A204.1 (cell line): ENCODE measurements around the gene ASTN2.

Experiments
- FAIRE-seq: peaks from 2 replicates; lab custom pipeline; 2012; peaks lifted over from hg19 to GRCh38; lab: Jason Lieb, UNC

Gene ASTN2

DNA sequence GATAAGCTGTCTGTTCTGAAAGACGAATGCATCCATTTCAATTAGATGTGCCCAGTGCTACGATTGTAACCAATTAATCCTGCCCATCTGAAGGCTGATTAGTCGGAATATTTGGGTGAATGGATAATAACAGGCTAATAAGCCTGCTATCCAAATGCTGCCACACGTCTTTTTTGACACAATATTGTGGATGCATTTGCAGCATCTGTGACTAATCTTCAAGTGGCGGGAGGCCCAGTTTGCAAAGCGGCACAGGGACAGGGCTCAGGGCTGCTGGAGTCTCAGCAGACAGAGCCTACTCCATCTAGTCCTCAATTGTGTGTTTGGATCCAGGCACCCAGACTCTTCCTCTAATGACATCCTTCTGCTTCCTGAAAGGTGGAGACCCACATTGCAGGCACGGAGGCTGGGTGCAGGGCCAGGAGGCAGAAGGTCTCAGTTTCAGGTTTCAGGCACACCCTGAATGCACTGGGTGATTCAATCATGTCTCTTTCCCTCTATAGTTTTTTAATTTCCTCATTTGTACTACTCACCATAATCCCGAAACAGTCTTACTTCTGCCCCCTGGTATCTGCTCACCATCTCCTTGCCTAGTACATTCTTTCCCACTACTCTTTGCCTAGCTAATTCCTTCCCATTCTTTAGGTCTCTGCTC lies 169.6 kb downstream of the ASTN2 start:
- no peak for FAIRE-seq

DNA sequence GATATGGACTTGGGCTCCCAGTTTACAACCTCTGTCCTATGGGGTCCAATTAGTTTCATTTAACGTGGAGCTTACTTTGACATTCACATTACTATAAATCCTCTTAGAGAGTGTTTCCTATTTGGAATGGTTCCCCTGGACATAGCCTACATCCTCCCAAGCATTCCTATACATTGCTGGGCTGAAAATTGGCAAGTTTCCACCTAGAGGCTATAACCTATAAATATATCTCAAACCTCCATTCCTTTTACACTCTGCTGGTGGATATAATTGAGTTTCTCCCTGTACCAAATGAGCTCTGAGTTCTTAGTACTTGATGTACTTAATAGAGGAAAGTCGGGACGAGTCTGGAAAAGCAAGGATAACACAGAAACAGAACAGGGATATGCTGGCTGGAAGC lies 172.8 kb downstream of the ASTN2 start:
- FAIRE-seq: no peak

DNA sequence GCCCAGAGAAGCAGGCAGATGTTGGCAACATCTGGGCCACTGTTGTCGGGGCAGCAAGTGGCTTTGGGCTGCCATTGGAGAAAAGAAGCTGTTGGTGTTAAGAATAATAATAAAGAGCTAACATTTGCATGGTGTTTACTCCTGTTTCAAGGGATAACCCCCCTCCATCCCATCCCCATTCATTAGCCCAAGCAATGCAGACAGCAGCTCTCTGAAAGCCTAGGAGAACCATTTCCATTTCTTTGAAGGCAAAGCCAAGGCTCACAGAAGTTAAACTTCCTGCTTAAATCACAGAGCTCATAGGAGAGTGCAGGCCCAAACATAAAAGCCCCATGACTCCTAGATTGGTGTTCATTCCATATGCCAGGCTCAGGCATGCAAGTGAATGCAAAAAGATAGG lies 175.4 kb downstream of the ASTN2 start:
- FAIRE-seq: no peak

DNA sequence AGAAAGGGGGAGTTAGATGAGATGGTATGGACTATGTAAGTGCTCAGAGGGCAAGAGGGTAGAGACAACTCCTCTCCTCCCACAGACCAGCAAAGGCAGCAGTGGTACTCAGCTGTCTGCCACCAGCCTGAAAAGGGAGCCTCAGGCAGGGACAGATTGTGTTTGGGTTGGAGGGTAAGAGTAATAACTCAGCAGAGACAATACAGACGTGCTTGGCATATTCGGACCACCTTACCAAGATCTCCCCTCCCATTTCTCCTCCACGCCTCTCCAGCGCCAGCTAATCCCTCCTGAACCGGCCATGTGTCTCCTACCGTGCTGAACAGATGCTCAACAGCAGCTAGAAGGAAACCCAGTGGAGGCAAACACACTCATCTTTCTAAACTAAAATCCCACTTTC lies 180.8 kb downstream of the ASTN2 start:
- FAIRE-seq: no peak

DNA sequence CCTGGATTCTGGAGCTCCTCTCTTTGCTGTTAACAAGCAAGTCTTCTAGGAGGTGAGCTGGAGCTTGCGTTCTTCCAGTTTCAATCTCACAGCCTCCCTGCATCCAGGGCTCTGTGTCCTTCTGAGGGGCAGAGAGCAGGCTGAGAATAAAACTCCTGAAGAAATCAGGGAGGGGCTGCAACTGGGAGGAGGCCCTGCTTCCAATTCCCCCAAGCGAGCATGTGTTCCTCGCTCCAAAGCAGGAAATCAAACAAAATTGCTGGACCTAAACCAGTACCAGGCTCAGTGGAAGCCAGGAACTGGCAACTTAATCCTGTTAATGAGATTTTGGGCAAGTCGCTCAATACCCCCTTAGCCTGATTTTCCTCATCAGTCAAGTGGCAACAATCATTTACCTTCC lies 181.8 kb downstream of the ASTN2 start:
- FAIRE-seq: no peak

DNA sequence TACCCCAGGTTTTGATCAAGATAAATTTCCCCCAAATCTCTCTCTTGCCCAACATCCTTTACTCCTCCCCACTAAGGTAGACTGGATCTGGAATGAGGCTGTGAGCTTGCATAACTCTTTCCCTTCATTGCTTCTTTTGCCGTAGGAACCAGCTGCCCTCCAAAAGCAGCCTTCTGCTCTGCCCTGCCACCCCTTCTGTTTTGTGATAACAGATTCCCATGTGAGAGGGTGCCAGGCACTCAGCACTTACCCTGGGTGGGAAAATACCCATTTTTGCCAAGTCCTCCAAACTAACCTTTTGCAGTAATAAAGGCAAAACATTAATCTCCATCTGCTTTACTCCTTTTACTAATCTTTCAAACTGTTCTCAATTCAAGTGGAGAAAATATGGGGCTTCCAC lies 182.6 kb downstream of the ASTN2 start:
- FAIRE-seq: no peak

DNA sequence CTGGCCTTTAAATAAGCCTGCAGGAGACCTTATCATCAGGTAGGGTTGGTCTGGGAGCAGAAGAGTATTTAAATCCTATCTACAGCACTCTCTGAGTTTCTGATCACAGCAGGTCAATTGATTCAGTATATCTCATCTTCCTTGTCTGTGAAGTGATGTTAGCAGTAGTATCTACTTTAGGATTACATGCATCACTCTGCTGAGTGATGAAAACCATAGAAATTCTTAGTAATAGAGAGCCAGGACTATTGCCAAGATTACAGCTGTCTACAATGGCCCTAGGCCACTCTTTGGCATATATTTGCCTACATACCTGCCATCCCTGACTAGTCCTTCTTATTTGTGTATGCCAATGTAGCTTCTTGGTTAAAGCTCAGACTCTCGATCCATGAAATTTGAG lies 183.8 kb downstream of the ASTN2 start:
- FAIRE-seq: no peak

DNA sequence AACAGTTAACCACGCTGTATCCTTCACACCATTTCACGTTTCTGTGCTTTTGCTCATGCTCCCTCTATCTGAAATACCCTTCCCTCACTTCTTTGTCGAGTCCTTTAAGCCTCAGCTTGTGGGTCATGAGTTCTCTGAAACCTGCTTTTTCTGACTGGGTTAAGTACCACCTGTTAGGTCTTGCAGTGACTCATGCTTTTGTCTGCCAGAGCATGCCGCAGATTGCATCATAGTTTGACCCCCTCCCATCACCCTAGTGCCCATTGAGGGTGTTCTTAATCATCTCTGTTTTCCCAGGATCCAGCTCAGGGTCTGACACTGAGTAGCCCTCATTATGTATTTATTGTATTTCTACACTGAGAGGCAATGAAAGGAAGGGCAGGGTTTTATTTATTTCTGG lies 190.2 kb downstream of the ASTN2 start:
- no peak for FAIRE-seq

DNA sequence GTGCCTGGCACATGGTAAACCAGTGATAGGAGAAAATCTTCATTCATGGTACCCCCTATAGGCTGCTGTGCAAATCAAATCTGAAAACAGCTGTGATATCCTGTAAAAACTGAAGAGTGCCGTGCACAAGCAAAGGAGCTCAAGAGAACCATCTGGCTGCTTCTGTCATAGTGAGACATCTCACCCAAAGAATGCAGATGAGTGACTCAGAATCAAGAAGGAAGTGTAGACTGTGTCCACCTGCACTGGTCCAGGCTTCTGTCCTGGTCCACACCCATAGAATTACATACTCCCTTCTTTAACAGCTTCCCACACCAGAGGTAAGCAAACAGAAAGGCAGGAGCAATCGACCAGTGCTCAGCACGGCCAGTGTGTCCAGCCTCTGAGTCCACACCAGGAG lies 195.9 kb downstream of the ASTN2 start:
- no peak for FAIRE-seq

DNA sequence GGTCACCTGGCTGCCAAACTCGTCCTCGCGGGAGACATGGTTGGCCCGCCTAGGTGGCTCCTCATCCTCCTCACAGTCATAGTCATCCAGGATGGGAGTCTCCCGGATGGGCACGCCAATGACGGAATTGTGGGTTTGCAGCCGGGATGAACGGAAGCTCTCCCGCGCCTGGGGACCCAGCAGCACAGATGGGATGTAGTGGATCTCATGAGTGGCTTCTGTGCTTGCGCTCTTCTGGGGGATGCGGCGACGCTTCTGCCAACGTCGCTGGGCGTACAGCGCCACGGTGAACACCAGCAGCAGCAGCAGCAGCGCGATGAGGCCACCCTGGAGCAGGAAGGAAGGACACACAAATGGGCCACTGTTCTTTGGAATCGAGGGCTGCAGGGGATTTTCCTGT lies 200.4 kb downstream of the ASTN2 start:
- FAIRE-seq: no peak

DNA sequence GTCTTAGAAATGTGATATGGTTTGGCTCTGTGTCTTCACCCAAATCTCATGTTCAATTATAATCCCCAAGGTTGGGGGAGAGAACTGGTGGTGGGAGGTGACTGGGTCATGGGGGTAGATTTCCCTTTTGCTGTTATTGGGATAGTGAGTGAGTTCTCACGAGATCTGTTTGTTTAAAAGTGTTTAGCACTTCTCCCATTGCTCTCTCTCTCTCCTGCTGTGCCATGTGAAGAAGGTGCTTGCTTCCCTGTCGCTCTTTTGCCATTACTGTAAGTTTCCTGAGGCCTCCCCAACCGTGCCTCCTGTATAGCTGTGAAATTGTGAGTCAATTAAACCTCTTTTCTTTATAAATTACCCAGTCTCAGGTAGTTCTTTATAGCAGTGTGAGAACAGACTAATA lies 203.6 kb downstream of the ASTN2 start:
- no peak for FAIRE-seq

DNA sequence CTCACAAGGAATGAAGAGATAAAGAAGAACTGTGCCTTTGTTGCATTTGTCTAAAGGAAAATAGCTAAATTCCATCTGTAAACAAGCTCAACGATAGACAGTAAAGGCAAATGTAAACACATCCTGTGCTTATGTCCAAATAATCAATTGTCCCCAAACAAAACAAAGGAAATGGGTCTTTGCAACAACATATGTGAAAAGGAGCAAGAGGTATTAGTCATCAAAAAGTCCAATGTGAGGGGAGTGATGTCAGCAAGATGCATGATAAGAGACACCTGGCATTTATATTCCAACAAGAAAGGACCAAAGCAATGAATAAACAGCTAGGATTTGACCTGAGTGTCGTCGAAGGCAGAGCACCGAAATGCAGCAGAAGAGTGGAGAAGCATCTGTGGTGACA lies 209.1 kb downstream of the ASTN2 start:
- FAIRE-seq: no peak

DNA sequence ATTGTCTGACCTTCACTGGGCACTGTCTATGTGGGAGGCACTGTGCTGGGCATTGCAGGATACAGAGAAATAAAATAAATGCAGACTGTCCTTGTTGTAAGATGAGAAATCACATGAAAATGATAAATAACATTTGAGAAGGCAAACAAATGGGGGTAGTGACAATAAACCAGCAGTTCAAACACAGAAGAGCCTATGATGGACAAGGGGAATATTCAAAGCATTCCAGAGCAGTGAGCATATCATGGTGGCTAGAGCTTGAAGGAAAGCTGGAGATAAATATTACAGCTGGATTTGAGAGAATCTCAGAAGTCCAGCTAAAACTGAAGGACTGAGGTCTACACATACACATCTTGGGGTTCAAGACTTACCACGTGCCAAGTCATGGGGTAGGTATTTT lies 209.9 kb downstream of the ASTN2 start:
- FAIRE-seq: no peak

DNA sequence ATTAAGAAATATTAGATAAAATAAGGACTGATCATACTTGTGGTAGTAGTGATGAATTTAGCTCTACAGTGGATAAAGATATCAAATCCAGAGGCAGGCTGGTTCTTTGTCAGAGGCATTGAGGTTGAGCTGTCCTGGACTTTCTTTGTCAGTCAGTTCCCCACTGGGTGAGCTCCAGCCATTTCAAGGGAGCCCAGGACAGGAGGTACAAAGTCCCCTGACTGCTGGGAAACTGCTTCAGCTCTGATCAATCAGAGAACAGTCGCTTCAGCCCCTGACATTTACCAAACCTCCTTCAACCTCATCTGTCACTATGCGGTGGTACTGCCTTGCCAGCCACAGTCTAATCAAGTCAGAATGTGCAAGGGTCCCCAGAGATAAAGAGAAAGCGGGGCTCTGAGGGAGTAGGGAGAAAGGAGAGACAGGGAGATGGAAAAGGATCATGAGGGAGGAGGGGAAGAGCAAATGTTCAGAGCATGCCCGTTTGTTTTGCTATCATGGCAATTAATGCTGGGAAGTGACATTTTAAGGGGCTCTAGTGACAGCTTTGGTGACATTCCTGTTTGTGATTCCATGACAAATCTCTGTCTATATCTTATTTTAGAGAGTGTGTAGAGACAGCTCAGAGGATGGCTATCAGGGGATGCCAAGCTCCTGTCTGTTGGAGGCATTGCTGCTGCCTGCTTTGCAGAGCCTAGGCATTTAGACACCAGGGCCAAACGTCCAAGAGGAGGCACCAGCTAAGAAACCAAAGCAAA lies 223.2 kb downstream of the ASTN2 start:
- no peak for FAIRE-seq

DNA sequence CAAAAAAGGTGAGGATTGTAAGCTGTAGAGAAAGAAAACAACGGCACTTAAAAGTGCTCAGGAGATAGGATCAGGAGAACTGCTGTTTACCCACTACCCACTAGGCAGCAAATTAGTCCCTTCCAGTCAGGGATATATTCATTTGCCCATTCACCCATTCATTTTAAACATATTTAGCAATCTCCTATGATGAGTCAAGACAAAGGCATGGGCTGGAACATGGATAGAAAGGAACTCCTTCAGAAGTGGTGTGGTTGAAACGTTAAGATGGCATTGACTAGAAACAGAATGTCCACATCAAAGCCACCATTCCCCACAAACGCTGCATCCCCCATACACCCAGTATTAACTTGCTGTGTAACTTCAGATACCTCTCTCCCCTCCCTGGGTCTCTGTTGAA lies 225.7 kb downstream of the ASTN2 start:
- no peak for FAIRE-seq

DNA sequence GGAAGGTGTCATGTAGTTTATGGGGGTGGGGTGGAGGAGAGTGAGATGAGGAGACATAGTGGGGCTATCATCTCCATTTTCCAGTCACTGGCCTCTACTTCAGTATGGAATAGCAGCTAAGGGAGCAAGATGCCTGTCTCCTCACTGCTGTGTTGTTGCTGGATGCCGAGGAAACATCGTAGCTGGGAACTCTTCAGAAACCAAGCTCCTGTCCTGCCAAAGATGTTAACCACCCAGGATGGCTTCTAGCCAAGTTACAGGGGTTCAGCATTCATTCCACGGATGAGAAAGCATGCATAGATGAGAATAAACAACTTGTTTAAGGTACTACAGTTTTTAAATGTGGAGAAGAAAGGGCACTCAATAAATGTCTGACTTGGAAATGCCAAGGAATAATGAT lies 226.5 kb downstream of the ASTN2 start:
- FAIRE-seq: no peak

DNA sequence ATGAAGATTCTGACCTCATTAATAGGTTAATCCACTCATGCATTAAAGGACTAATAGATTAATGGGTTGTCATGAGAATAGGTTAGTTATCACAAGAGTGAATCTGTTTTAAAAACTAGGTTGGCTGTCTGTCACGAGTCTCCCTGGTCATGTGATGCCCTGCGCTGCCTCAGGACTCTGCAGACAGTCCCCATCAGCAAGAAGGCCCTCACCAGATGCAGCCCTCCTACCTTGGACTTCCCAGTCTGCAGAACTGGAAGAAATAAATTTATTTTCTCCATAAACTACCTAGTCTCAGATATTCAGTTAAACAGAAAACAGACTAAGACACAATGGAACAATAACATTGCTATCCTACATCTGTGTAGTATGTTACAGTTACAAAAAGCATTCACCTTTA lies 227.4 kb downstream of the ASTN2 start:
- no peak for FAIRE-seq

DNA sequence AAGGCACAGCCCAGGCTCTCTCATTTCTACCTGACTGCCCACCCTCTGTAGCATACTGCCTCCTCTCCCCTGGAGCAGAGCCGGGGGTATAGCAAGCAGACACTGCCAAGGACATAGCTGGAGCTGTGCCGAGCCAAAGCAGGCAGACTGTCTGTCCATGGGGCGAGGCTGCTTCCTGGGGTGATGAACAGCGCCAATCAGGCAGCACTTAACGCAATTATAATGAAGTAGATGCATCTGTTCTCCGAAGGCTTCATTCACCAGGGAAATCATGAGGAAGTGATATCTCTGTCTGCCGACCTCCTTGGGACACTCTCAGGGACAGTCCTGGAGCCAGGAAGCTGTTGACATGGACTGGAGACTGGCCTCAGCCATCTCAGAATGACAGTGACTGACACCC lies 230.7 kb downstream of the ASTN2 start:
- no peak for FAIRE-seq

DNA sequence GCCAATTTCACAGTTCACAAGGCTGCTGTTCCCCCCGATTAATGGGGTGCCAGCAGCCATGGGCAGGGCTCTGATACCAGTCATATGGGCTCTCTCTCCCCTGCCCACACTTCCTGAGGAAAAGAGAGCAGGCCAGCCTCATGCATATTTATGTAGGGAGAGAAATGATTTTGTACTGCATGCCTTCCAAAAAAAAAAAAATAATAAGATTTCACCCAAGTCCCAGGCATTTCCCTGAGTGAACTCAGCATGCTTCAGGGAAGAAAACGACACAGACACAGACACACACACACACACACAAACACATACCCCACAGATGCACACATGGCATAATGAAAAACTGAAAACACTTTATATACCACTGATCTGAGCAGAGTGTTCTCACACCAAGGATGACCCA lies 232.8 kb downstream of the ASTN2 start:
- FAIRE-seq: no peak

DNA sequence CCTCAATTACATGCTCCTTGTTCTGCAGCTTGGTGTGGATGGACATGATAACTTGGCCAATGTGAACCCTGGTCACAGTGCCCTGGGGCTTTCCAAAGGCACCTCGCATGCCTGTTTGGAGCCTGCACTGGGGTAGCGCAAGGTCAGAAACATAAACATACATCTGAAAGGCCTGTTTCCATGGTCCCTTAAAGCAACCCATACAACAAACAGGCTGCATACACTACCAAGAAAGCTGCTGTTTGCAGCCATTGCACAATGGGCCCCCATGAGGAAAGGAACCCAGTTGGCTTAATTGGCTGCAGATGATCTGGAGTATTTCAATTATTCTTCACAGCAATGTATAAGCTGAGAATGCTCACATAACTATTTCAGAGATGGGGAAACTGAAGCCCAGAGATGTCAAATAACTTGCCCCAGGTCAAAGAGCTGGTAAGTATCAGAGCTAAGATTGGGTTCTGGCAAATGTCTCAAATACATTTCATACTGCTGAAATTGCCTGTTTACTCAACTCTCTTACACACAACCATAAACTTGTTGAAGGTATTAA lies 233.9 kb downstream of the ASTN2 start:
- FAIRE-seq: no peak

DNA sequence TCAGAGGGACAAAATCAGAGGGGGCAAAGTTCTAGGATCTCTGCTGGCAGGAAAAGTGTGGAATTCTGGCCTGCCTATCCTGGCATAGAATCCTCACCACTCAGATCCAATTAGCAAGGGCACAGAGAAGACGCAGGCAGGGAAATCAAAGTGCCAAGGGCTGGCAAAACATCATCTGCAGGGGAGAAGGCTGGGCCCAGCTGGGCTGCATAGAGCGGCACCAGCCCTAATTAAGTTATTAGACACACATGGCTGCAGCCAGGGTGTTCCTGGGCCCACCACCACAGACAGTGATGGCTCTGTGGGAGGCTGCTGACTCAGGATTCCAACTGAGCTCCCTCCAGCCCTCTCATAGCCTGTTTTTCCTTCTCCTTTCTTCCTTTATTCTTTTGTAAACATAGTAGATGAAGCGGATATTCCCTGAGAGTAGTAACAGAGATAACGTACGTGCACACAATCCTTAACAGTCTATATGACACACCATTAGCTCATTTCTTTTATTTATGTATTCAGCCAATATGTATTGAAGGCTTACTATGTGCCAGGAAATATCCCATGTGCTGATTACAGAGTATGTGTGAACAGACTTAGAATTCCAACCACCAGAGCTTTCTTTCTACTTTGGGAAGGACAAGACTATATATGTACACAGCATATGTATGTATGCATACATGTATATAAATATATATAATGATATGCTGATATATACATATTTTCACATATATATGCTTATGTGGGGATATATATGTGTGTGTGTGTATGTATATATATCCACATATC lies 236.1 kb downstream of the ASTN2 start:
- FAIRE-seq: no peak

DNA sequence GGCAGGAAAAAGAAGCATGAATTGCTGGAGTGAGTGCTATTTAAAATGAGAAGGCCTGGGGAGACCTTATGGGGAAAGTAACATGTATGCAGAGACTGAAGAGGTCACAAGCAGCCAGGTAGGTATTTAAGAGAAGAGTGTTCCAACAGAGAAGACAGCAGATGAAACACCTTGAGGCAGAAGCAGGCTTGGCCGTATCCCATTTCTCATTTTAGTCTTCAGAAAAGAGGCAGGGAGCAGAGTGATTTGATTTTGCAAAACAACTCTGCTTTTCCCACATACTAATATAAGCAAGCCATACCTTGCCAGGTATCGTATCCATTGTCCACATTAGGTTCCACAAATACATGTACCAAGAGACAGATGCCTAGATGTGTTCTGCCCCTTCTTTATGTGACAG lies 244.3 kb downstream of the ASTN2 start:
- FAIRE-seq: no peak

DNA sequence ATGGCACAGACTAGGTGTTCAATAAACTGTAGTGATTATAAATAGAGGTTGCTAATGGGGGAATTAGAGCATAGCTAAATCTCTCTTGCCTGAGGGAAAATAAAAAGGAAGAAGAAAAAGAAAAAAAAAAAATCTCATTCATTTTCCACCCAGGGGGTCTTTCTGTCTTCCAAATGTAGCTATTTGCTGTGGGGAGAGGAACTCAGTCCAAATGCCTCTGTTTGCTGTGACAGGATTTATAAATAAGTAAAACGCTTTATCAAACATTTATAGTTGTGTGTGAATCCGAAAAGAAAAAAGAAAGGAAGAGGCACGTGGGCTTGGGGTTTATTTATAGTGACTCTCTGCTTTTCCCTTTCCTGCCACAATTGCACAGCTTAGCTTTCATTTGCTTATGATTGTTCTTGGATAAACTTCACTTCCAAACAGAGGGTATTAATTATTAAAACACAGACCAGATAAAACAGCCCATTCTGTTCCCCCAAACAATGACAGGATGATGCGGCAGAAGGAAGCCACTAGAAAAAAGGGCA lies 245.7 kb downstream of the ASTN2 start:
- no peak for FAIRE-seq
